GM20431 (cell line): ENCODE measurements around the gene AP3S1.
"Not testable (repeated sequence)": the region's sequence is repeated elsewhere in the genome, so short reads cannot be mapped to it uniquely, and the experiment has no call there.

ENCODE experiments used
- in situ Hi-C: fragments of 300-500 bp; cut with MseI, MboI; formaldehyde crosslinking; loops from one replicate; pipeline ENCODE4 v1.15.0; 2020; ENCODE audit warnings: low sequenced_read_pairs; ENCODE audit not compliant: unreplicated experiment

AP3S1 gene

GRCh38 chr5:115841382-115842088 is at the start of gene AP3S1, which contains the start of gene ATG12:
TSS of gene AP3S1 (plus strand) at chr5:115841935. CDS start at chr5:115842038, 103 bp downstream.
TSS of gene ATG12 (minus strand) at chr5:115841565. CDS start at chr5:115841552, 13 bp downstream.
- in situ Hi-C loops: loop anchor here (25.0 kb wide), 2 partner anchors 221 to 529 kb away; no protein-coding TSS in a partner anchor

- in situ Hi-C loops: no loop called here
These were observed 46.0 kb upstream of the AP3S1 start for GRCh38 chr5:115795700-115796099.

- in situ Hi-C loops: no loop called here
These were observed 45.1 kb upstream of the AP3S1 start for GRCh38 chr5:115796656-115797055.

- in situ Hi-C loops: no loop called here
These were observed 43.5 kb upstream of the AP3S1 start for GRCh38 chr5:115798252-115798651.

GRCh38 chr5:115800108-115800507 is 41.6 kb upstream of the AP3S1 start:
- in situ Hi-C loops: no loop called here

- in situ Hi-C loops: no loop called here
These were observed 40.6 kb upstream of the AP3S1 start for GRCh38 chr5:115801152-115801551.

GRCh38 chr5:115801984-115802383 is 39.8 kb upstream of the AP3S1 start:
- in situ Hi-C loops: no loop called here

- in situ Hi-C loops: no loop called here
These were observed 34.6 kb upstream of the AP3S1 start for GRCh38 chr5:115806986-115807653.

GRCh38 chr5:115807654-115808052 is 34.1 kb upstream of the AP3S1 start:
- in situ Hi-C loops: no loop called here

- in situ Hi-C loops: not testable (repeated sequence)
These were observed 33.7 kb upstream of the AP3S1 start for GRCh38 chr5:115808066-115808465.

GRCh38 chr5:115809946-115810345 is 31.8 kb upstream of the AP3S1 start:
- in situ Hi-C loops: no loop called here

- in situ Hi-C loops: no loop called here
These were observed 31.0 kb upstream of the AP3S1 start for GRCh38 chr5:115810761-115811160.

GRCh38 chr5:115811406-115811805 is 30.3 kb upstream of the AP3S1 start:
- in situ Hi-C loops: no loop called here

- in situ Hi-C loops: no loop called here
These were observed 29.4 kb upstream of the AP3S1 start for GRCh38 chr5:115812372-115812771.

- in situ Hi-C loops: no loop called here
These were observed 28.0 kb upstream of the AP3S1 start for GRCh38 chr5:115813719-115814118.

- in situ Hi-C loops: no loop called here
These were observed 26.6 kb upstream of the AP3S1 start for GRCh38 chr5:115815006-115815692.

- in situ Hi-C loops: no loop called here
These were observed 26.0 kb upstream of the AP3S1 start for GRCh38 chr5:115815693-115816225.

GRCh38 chr5:115816226-115817081 is 25.3 kb upstream of the AP3S1 start, which contains the start of gene CDO1:
TSS of gene CDO1 (minus strand) at chr5:115816659. CDS start at chr5:115816397, 262 bp downstream.
- in situ Hi-C loops: no loop called here

GRCh38 chr5:115817386-115817785 is 24.3 kb upstream of the AP3S1 start:
- in situ Hi-C loops: no loop called here

GRCh38 chr5:115818821-115819220 is 22.9 kb upstream of the AP3S1 start:
- in situ Hi-C loops: no loop called here
